HuH-7 (cell line): ENCODE measurements around the gene HAUS6.
"Not testable (repeated sequence)": the region's sequence is repeated elsewhere in the genome, so short reads cannot be mapped to it uniquely, and the experiment has no call there.

Source experiments
- DNase-seq: peaks from one replicate; pipeline ENCODE4 v3.0.0; 2011; ENCODE audit warnings: low spot score

Gene HAUS6, protein sequence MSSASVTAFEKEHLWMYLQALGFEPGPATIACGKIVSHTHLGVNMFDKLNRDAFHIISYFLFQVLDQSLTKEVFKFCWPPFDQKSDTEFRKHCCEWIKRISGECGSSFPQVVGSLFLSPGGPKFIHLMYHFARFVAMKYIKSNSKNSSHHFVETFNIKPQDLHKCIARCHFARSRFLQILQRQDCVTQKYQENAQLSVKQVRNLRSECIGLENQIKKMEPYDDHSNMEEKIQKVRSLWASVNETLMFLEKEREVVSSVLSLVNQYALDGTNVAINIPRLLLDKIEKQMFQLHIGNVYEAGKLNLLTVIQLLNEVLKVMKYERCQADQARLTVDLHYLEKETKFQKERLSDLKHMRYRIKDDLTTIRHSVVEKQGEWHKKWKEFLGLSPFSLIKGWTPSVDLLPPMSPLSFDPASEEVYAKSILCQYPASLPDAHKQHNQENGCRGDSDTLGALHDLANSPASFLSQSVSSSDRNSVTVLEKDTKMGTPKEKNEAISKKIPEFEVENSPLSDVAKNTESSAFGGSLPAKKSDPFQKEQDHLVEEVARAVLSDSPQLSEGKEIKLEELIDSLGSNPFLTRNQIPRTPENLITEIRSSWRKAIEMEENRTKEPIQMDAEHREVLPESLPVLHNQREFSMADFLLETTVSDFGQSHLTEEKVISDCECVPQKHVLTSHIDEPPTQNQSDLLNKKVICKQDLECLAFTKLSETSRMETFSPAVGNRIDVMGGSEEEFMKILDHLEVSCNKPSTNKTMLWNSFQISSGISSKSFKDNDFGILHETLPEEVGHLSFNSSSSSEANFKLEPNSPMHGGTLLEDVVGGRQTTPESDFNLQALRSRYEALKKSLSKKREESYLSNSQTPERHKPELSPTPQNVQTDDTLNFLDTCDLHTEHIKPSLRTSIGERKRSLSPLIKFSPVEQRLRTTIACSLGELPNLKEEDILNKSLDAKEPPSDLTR

DNA sequence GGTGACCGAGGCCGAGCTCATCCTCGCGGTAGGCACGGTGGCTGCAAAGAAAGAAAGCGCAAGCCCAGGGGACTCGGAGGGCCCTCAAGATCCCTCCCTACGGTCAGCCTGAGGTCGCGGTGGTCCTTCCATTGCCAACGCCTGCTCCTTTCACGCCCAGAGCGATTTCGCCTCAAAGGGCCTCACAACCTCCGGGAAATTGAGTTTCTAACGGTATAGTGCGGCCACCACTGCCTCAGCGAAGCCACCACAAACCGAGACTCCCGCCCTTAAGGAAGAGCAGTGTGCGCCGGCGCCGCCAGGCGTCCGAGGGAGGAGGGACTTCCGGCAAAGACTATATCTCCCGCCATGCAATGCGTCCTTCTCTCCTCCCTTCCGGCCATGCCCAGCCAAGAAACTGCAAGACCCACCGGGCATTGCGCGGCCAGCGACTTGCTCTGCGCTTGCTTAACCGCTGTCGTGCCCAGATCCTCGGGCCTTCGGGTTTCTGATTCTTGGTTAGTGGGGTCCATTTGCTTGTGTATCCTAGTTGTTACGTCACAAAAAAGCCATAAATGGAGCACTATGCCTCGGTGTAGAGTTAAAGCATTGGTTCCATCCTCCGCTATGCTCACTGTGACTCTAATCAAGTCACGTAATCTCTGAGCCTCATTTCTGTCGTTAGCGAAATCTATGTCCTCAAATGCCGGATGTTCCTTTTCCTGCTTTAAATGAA lies at the start of gene HAUS6:
Gene HAUS6, minus strand, starts transcription at position 274 of the 715 bp plus-strand sequence. Its CDS starts 253 bp downstream, at position 21.
- peak; percentile 70 for DNase-seq

DNA sequence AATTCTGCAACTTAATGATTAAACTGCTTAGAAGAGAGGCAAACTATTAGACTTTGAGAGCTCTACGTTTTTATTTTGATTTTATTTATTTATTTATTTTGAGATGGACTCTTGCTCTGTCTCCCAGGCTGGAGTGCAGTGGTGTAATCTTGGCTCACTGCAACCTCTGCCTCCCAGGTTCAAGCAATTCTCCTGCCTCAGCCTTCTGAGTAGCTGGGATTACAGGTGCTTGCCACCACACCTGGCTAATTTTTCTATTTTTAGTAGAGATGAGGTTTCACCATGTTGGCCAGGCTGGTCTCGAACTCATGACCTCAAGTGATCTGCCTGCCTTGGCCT lies 49.4 kb upstream of the HAUS6 start:
- DNase-seq: not testable (repeated sequence)

DNA sequence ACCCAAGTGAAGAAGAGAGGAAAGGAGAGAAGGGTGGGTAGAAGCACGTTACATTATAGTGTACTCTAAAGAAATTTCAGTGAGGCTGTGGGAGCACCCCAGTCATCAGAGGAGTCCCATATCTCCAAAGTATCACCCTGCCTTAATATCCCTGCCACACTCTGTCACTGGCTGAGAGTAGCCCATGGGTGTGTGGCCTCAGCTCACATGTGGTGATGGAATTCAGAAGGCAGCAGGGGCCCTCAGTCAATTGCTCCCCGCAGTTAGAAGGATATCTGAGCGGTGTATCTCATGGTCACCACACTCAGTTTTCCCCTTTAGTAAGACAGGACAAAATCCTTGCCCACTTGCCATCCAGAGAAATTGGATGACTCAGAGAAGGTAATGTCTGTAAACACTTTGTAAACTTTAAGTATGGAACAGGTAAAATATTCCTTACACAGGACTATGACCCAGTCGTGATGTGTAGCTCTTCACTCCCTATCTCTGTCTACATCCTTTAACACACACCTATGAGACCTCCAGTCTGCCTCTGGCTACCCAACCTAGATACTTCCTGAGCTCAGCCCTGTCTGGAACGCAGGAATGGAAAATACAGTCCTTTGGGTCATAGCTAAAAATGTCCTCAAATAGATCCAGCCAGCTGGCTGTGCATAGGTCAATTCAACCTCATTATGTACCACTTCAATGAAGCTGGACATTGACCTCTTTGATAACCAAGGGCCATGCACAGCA lies 48.9 kb upstream of the HAUS6 start:
- DNase-seq: no peak

DNA sequence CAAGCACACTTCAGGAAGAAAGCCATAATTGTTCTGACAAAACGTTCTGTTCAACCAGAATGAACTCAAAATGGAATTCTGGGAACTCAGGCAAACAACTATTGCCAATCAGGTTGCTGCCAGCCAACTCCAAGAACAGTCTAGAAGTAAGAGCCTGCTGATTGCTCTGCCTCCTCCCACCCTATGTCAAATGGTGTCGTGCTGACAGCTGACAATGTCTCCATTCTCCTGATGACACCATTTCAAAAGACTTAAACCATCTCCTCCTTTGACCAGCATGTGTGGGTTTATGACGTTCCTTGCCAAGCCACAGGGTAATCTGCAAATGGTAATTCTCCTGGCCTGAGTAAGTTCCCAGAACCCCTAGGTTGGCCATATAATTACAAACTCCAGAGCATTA lies 46.5 kb upstream of the HAUS6 start:
- DNase-seq: no peak

DNA sequence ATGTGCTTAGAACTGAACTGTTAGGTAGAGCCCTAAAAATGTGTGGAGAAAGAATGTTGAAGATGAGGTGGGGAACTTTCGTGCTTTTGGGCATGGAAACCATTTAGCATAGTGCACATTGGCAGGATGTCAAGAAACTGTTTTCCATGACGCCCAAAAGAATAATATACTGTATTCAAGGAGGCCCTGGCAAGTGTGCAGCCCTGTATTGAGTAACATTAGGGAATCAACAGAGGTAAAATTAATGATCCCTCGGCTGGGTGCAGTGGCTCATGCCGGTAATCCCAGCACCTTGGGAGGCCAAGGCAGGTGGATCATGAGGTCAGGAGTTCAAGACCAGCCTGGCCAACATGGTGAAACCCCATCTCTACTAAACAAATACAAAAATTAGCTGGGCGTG lies 45.5 kb upstream of the HAUS6 start:
- DNase-seq: no peak

DNA sequence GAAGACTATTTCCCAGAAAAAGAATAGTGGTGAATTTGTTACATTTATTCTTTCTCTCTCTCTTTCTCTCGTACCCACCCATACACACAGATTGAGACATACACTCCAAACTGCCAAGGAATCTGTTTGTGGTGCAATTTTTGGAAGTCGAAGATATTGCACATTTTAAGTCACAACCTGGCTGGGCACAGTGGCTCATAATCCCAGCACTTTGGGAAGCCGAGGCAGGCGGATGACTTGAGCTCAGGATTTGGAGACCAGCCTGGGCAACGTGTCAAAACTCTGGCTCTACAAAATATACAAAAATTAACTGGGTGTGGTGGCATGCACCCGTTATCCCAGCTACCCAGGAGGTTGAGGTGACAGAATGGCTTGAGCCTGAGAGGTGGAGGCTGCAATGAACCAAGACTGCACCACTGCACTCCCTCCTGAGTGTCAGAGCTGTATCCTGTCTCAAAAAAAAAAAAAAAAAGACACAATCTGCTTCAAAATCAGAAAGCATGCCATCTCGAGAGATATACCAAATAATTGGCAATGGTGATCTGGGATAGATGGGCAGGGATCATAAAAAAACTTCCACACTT lies 43.8 kb upstream of the HAUS6 start:
- no peak for DNase-seq

DNA sequence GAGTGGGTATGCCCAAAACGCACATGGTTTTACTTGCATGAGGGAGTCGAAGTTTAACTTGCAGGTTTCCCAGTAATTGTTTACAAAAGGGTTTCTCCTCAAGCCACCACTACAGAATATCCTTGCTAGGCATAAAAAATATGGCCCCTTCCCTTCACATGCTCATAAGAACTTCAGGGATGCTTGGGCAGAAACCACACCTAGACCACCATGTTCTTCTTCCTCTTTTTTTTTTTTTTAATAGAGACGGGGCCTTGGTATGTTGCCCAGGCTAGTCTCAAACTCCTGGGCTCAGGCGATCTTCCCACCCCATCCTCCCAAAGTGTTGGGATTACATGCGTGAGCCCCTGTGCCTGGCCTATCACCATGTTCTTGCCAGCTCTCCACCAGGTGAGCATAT lies 43.2 kb upstream of the HAUS6 start:
- DNase-seq: no peak

DNA sequence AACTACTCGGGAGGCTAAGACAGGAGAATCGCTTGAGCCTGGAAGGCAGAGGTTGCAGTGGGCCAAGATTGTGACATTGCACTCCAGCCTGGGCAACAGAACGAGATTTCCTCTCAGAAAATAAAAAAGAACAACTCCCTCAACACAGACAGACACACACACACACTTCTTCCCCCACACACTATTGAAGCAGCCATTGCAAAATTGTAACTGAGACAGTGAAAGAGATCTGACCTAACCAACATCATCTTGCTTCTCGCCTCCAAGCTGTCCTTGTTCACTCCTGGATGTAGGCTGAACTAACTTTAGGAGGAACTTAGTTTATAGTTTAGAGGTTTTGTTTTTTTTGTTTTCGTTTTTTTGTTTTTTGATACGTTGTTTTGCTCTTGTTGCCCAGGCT lies 37.6 kb upstream of the HAUS6 start:
- DNase-seq: no peak

DNA sequence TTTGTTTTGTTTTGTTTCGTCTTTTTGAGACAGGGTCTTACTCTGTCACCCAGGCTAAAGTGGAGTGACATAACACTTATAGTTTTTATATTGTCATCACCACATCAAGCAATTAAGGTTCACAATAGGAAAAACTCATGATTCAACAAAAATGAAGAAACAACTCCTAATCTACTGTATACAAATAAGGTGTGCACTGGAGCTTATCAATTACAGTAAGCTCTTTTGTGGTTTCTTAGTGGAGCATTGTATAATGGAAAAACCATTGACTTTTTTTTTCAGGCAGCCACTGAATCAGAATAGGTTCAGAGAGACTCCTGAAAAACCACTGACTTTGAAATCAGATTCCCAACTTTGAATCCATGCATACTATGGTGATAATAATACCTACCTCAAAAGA lies 35.4 kb upstream of the HAUS6 start:
- DNase-seq: no peak

DNA sequence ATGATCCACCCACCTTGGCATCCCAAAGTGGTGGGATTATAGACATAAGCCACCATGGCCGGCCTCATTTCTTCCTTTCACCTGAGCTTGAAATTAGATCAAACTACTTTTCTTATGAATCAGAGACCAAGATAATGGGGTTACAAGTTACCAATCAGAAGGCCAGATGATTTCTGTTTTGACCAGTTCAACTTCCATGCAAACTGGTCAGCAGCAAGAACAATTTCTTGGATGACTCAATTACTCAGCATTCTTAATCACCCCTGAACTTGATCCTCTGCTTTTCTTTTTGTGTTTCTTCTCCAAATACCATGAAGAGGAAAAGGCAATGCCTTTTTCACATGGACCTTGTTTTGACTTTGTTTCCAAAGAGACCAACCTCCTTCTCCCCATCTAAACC lies 34.6 kb upstream of the HAUS6 start:
- no peak for DNase-seq

DNA sequence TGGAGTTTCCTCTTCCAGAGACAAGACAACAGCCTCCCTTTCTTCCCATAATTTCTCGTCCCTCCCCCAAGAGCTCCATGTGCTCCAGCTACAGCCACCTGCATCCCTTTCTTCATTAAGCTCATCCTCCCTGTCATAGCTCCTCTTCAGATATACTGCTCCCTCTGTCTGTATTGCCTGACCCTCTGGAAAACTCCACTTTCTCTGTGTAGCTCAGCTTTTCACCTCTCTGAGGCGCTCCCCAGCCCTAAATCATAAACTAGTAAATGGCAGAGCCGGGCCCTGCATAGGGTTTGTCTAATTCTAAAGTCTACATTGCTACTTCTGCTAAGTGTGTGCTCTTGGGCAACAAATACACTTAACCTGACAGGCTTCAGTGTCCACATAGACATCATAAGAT lies 33.4 kb upstream of the HAUS6 start:
- DNase-seq: no peak

DNA sequence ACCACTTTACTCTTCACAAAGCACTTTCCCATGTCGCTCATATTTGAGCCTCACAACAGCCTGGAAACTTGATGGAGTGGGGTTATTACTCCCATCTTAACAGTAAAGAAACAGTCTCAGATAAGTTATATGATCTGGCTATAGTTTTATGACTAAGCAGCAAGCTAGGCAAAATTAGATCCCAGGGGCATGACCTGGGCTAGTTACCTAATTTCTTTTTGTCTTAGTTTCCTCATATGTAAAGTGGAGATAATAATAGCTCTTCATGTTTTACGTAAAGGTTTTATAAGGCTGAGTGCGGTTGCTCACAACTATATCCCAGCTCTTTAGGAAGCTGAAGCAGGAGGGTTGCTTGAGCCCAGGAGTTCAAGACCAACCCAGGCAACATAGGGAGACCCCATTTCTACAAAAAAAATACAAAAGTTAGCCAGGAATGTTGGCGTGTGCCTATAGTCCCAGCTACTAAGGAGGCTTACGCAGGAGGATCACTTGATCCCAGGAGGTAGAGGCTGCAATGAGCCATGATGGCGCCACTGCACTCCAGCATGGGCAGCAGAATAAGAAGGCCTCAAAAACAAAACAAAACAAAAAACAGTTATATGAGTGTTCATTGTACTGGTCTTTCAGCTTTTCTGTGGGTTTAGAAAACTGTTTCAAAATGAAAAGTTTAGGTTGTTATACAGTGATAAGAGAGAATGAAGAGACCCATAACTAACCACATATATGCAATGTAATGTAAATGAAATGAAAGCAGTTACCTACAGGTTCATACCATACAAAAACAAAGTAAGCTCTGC lies 31.0 kb upstream of the HAUS6 start:
- DNase-seq: no peak

DNA sequence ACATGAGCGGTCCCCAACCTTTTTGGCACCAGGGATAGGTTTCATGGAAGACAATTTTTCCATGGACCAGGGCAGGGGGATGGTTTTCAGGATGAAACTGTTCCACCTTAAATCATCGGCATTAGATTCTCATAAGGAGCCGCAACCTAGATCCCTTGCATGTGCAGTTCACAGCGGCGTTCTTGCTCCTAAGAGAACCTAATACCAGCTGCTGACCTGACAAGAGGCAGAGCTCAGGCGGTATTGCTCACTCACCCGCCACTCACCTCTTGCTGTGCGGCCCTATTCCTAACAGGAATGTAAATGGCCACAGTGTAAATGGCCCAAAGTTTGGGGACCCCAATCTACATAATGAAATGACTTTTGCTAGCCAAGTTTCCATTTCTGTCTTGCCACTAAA lies 27.7 kb upstream of the HAUS6 start:
- no peak for DNase-seq

DNA sequence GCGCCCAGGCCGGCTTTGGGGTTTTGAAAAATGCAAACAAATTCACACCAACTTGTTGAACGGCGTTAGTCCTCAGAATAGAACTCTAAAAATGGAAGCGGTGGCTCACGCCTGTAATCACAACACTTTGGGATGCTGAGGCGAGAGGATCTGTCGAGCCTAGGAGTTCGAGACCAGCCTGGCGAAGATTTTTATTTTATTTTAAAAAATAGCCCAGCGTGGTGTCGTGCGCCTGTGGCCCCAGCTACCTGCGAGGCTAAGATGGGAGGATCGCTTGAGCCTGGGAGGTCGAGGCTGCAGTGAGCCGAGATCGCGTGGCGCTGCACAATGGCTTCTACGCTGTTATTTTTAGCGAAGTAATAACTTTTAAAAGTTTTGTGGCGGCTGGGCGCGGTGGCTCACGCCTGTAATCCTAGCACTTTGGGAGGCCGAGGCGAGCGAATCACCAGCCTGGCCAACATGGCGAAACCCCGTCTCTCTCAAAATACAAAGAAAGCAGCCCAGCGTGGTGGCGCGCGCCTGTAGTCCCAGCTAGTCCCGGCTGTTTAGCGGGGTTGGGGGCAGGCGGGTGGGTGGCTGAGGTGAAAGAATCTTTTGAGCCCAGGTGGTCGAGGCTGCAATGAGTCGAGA lies 25.3 kb upstream of the HAUS6 start:
- no peak for DNase-seq

DNA sequence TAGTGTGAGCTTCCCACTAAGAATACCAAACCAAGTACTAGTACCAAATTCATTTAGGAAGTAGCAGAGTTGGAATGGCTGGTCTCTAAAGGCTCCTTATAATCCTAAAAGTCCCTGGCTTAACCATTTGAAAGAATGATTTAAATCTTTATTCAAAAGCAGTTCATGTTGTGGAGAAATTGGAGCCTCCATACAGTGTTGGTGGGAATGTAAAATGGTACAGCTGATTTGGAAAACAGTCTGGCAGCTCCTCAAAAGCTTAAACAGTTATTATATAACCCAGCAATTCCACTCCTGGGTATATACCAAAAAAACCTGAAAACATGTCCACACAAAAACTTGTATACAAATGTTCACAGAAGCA lies 21.7 kb upstream of the HAUS6 start:
- DNase-seq: no peak

DNA sequence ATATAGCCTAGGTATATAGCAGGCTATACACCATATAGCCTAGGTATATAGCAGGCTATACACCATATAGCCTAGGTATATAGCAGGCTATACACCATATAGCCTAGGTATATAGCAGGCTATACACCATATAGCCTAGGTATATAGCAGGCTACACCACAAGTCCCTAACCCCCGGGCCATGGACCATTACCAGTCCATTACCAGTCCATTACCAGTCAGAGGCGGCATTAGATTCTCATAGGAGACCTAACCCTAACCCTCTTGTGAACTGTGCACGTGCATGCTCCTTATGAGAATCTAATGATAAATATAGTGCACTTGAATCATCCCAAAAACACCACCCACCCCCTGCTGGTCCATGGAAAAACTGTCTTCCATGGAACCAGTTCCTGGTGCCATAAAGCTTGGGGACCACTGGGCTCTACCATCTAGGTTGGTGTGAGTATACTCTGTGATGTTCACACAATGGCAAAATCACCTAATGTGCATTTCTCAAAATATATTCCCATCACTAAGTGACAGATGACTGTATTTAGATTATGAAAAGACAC lies 19.9 kb upstream of the HAUS6 start:
- DNase-seq: no peak

DNA sequence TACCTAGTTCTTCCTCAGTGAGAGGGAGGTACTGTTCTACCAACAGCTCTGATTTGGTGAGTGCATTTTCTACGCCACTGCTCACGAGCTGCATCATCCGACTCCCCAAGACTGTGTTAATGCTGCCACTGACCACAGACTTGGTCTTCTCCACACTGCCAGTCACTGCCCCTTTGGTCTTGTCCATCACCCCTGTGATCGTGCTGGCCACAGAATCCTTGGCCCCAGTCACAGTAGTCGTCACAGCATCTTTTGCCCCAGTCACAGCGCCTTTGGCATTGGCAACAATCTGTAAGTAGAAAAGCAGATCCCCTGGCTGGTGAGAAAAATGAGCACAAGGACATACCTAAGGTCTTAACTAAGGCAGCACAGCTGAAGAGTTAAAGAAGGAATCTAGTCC lies 18.2 kb upstream of the HAUS6 start:
- DNase-seq: no peak

DNA sequence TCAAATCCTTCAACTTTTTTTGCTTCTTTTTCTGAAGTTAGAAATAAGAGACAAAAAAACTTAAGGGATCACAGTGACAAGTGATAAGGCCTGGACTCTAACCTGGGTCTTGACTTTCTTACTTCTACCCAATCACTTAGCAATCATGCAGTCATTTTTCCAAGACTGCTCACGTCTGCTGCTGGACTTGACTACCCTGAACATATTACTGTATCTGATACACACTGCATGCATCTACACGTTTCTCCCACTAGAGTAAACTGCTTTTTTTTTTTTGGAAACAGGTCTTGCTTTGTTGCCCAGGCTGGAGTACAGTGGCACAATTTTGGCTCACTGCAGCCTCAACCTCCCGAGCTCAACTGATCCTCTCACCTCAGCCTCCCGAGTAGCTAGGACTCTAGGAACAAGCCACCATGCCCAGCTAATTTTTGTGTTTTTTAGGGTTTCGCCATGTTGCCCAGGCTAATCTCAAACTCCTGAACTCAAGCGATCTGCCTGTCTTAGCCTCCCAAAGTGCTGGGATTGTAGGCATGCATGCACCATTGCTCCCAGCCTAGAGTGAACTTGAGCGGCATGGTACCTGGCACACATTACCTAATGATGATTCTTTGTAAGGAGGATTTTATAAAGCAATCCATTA lies 17.2 kb upstream of the HAUS6 start:
- DNase-seq: no peak

DNA sequence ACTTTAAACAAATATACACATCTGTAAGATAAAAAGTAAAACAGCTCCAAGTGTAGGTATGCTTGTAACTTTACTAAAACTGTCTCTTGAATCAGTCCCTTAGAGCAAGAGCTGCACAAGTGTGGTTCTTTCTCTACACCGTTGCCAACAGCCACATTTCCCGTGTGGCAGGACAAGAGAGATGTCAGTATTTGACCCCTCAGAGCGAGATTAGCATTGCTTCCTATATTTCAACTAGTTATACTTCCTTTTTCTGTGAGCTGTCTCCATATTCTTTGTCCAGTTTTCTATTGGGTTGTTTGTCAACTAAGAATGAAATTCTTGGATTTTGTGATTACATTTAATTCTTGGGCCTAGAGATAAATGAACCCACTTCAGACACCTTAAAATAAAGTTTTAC lies 16.5 kb upstream of the HAUS6 start:
- DNase-seq: no peak
